ENCODE data around the gene OR8B3.
A peak's percentile ranks its signal among the peaks of the same experiment; 100 is the strongest.
"Not testable (repeated sequence)": the region's sequence is repeated elsewhere in the genome, so short reads cannot be mapped to it uniquely, and the experiment has no call there.

The OR8B3 gene, protein sequence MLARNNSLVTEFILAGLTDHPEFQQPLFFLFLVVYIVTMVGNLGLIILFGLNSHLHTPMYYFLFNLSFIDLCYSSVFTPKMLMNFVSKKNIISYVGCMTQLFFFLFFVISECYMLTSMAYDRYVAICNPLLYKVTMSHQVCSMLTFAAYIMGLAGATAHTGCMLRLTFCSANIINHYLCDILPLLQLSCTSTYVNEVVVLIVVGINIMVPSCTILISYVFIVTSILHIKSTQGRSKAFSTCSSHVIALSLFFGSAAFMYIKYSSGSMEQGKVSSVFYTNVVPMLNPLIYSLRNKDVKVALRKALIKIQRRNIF

DNA sequence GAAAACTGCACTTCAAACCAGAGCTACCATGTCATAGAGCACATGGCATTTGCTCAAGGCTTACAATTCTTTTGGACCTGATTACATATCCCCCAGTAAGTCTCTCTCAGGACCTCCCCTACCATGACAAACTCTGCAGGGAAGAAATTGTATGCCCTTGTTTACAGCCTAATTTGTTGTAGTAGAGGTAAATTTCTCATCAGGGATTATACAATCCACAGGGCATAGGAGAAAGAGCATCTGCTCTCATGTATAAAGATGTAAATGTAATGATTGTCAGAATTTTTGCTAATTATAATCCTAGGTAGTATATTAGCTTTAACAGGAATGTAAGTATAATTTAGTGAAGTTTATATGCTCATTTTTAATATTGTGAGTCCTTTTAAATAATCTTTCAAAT, at the start of gene OR8B3:
TSS of gene OR8B3 (minus strand) at position 101 of the 400 bp plus-strand sequence. CDS start 1,673 bp downstream, outside the sequence.
- DNase-seq = no peak

DNA sequence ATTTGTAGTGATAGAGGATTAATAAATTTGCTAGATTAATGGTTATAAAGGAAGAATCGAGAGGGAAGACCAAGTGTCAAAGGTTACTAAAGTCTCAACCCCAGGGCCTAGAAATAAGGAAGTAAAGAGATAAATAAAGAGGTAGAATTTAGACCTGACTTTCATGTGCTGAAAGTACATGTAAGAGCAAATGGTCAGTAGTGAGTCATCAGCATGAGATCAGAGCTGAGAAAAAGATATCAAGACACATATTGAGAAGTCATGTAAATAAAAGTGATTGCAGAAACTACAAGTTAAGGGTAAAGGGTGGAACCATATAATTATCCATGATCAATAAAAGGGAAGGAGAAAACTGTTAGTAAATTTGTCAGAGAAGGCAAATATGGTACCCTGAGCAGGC, 48.1 kb upstream of the OR8B3 start:
- DNase-seq = no peak

DNA sequence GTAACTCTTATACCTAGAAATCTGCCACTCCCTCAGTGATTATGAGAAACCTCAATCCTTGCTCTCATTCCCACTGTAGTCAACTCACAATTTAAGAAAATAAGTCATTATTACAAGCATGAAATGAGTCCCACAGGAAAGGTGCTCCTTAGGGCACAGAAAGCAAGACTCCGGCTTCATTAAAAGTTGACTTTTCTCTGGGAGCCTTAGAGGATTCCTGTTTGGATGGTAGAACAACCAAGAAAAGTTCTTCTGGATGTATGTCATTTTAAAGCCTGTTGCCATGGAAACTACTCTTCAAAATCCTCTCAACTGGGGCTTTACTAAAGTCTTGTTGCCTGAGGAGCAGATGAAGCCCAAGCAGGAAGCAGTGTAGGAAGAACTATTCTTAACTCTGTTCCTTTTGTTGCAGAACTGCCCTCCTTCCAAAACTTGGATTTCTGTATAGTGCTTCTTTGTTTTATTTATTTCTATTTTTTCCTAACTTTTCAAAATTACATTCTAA, 46.9 kb upstream of the OR8B3 start, which contains the start of gene OR8B8:
TSS of gene OR8B8 (minus strand) at position 51 of the 505 bp plus-strand sequence. CDS start 4,611 bp downstream, outside the sequence.
- no peak for DNase-seq

DNA sequence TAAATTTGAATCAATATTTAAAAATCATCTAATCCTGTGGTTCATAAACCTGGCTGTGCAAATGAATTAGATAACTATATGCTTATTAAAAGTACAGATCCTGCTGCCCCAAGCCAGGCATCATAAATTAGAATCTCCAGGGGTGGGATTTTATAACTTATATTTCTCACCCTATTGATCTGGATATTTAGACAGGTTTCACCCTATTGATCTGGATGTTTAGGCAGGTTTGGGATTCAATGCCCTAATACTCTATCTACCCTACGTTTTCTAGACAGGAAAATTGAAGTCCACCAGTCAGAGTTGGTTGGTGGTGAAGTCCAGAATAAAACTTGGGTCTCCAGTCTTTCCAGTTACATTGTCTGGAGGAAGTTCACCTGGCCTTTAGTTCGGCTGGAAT, 44.0 kb upstream of the OR8B3 start:
- DNase-seq = no peak

DNA sequence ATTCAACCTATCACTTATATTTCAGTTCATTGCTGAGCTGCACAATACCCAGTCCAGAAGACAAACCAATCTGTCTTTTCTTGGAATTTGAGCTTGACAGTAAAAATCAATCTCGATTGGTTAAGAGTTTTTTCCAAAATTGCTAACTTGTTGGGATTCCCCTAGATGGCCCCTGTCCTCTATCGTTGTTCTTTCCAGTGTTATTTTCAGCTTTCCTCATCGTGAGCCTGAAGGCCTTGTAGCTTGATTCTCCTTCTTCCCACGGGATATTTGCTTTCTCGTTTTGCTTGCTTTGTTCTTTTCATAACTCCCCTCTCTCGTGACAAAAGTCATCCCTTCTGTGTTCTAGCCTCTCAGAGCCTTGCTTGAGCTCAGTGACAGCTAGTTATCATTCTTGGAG, 43.6 kb upstream of the OR8B3 start:
- no peak for DNase-seq

DNA sequence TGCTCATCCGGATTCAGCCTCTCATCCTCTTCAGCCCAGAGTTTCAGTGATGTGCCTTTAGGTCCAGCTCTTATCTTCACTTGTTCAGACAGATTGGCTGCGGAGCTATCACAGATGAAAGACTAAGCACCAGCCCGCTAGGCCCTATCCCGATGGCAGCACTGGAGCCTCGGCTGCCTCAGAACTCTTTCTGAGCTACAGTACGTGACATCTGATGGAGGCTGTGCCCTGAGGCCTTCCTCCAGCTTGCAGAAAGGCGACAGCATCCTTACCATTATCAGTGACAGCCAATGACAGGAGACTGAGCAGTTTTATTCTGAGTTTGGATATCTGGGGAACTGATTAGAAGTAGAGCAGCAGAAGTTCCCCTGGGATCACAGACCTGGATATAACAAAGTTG, 42.7 kb upstream of the OR8B3 start:
- no peak for DNase-seq

DNA sequence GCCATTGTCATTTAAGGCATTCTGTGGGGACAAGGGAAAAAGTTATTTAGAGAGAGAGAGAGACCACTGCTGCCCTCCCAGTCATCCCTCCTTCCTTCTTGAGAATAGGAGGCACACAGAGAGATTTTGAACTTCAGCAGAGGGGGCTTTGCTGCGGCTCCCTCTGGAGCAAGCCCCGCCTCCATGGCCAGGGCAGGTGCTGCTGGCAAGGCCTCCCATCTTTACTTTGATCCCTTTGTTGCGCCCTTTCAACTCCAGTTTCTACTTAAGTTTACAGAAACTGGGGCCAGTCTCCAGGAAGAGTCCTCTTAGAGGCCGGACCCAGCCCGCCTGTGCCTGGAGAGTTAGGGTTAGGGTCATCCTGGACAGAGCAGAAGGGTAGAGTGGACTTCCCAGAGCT, 42.3 kb upstream of the OR8B3 start:
- no peak for DNase-seq

DNA sequence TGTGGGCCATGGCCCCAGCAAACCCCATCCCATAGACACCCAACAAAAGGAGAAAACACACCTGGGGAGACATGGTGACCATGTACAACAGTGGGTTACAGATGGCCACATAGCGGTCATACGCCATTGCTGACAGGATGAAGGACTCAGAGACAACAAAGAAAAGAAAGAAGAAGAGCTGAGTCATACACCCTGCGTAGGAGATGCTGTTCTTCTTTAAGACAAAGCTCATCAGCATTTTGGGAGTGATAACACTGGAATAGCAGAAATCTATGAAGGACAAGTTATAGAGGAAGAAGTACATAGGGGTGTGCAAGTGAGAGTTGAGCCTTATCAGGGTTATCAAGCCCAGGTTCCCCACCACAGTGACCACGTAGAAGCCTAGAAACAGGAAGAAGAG, 41.8 kb upstream of the OR8B3 start:
- no peak for DNase-seq

DNA sequence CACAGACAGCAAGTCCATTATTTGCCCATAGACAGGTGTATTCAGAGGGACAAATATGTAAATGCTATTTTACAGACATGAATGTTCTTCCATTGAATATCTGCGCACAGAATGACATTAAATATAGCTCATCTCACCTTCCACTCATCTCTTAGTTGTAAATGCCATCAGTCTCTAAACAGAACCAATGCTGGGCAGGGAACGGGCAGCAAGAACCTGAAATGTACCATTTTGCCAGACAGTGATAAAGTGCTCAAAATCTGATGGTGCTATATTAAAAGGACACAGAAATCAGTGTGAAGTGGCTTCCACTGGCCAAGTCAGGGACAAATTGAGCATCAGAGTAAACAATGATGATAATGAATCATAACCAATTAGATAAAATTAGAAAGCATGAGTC, 35.9 kb upstream of the OR8B3 start:
- no peak for DNase-seq

DNA sequence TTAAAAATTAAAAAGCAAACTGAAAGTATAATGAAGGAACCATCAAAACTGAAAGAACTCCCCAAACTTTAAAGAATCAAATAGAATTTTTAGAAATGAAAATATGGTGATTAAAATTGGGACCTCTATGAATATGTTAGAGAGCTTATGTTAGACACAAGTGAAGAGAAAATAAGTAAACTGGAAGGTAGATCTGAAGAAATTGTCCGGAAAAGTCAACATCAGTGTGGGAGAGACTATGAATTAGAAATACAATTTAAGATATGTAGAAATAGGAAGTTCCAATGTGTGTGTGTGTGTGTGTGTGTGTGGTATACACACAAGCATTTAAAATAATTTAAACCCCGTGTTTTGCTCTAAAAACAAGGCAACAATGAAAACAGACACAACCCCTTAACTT, 30.8 kb upstream of the OR8B3 start:
- no peak for DNase-seq

DNA sequence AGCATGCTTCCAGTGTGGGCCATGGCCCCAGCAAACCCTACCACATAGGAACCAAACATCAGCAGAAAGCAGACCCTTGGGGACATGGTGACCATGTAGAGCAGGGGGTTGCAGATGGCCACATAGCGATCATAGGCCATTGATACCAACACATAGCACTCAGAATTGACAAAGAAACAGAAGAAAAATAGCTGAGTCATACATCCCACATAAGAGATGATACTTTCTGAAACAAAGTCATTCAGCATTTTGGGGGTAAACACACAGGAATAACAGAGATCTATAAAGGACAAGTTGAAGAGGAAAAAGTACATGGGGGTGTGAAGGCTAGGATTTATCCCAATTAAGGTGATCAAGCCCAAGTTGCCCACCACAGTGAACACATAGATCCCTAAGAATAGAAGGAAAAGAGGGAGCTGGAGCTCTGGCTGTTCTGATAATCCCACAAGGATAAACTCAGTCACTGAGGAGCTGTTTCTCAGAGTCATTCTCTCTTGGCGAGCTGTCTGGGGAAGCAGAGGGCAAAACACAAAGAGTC, 25.6 kb upstream of the OR8B3 start, which contains the start of gene OR8B4:
TSS of gene OR8B4 (minus strand) at position 488 of the 538 bp plus-strand sequence. CDS start at position 488, 0 bp downstream.
- no peak for DNase-seq

DNA sequence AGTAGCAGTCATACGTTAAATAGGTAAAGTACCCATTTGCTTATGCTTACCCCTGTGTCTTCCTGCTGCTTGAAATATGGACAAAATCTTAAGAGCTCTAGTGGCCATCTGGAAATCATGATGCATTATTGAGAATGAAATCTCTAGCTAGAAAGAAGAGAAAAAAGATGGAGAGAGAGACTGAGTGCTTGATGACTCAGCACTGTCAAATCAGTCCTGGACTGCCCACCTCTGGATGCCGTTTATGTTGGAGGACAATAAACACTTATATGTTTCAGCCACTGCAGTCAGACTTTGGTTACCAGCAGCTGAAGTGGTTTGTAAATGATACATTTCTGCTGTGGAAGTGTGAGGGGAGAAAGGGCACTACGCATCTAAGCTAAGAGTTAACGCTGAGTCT, 22.2 kb upstream of the OR8B3 start:
- DNase-seq = no peak

DNA sequence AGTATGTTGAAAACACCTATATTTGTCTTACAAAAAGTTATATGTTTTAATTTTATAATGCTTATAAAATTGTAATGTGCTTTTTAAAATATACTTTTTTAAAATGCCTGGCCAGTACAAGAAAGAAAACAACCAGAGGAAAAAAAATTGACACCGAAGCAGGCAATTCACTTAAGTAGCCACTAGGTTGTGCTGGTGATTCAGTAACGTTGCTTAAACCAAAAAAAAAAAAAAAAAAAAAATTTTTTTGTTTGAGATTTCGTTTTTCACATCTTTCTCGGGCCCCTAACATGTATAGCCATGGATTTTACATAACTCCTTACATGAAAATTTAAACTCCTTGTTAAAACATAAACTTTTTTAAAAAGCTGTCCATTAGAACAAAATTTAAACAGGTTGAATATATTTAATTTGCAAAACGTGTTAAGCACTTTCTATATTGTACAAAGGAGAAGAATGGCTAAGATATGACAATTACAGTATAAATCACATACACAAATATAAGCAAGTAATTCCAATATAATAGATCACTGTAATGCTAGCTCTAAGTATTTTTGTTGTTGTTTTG, 16.6 kb upstream of the OR8B3 start:
- DNase-seq = no peak

DNA sequence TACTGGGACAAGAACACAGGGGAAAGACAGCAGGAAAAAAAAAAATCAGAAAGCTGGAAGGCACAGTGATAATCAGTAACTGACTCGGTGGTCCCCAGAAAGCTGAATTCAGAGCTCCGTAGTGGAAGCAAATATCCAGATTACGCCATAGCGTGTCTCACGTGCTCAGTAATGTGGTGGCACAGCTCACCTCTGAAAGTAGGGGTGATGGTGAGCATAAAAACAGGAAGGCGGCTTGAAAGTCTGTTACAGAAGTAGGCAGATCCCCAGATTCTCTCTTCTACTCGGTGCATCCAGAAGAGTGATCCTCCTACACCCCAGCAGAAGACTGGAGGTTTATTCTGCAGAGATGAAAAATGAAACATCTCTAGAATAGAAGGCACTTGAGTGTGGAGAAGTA, 11.1 kb upstream of the OR8B3 start:
- no peak for DNase-seq

DNA sequence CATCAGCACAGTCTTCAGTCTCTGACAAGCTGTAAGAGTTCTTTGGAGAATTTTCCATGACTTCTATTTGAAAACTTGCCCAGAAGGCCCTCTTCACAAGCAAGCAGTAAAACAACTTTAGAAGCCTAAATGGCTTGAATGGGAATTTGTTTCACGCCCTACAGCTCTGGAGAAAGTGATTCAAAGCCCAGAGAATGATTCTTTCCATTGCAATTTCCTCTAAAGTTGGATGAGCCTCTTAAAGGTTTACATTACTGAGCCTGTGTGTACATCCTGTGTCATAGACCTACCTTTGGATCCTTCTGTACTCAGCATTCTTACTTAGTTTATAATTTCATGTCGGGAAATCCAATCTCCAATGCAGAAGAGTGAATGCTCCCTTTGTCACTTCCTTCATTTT, 6.8 kb upstream of the OR8B3 start:
- DNase-seq = no peak

DNA sequence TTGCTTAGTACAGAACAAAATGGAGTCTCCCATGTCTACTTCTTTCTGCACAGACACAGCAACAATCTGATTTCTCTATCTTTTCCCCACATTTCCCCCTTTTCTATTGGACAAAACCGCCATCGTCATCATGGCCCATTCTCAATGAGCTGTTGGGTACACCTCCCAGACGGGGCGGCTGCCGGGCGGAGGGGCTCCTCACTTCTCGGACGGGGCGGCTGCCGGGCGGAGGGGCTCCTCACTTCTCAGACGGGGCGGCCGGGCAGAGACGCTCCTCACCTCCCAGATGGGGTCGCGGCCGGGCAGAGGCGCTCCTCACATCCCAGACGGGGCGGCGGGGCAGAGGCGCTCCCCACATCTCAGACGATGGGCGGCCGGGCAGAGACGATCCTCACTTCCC, 4.4 kb upstream of the OR8B3 start:
- DNase-seq = not testable (repeated sequence)

DNA sequence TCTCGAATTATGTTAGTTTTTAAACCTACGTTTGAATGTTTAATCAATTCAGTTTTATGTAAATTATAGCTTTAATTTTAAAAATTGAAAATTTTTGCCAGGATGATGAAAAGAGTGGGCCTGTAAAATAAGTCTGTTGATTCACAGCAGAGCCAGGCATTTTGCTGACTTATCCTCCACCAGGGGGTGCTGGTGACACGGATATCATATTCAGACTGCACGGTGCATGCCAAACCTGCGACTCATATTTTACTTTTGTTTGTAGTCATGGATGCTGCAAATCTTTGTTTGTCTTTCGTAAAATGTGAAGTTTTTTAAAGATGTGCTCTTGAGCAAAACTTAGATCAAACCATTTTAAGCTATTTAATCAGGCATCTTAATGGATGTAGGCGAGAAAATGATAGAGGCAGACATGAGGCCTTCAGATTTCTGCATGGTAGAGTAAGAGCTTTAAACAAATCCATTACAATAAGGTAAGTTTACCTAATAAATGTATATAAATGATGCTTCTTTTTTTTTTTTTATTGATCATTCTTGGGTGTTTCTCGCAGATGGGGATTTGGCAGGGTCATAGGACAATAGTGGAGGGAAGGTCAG, 3.6 kb upstream of the OR8B3 start:
- DNase-seq = peak; percentile 29

DNA sequence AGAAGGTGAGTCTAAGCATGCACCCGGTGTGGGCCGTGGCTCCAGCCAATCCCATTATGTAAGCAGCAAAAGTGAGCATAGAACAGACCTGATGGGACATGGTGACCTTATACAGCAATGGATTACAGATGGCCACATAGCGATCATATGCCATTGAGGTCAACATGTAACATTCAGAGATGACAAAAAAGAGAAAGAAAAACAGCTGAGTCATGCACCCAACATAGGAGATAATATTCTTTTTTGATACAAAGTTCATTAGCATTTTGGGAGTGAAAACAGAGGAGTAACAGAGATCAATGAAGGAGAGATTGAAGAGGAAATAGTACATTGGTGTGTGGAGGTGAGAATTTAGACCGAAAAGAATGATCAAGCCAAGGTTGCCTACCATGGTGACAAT, 2.0 kb downstream of the OR8B3 start:
- DNase-seq = not testable (repeated sequence)

DNA sequence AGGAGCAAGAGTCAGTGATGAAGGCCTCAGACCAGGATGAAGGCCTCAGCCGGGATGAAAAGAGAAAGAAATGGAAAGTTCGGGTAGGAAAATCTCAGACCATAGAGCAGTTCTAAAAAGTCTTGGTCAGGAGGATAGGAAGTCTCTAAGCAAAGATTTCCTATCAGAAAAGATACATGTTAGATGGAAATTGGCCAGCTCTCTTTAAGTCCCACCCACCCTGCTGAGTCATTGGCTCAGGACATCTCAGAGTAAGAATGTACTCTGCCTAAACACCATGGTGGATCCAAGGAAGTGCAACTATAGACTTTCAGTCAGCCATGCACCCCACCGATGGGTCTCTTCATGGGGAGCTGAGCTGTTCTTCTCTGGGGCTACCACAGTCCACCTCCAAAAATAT, 4.4 kb downstream of the OR8B3 start:
- DNase-seq = no peak

DNA sequence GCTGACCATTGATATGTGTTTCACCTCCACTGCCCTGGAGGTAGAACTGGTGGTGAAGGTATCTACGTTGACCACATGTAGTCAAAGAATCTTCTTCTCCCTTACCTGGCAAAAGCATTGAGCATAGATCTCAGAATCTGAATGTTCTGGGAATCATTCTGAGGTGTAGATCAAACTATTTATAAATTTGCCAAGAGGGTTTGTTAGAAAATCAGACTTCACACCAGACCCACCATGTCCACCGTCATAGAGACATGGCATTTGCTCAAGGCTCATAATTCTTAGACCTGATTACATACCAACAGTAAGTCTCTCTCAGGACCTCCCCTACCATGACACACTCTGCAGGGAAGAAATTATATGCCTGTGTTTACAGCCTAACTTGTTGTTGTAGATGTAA, 14.4 kb downstream of the OR8B3 start, which contains the start of gene OR8B2:
TSS of gene OR8B2 (minus strand) at position 101 of the 400 bp plus-strand sequence. CDS start 1,156 bp downstream, outside the sequence.
- no peak for DNase-seq

DNA sequence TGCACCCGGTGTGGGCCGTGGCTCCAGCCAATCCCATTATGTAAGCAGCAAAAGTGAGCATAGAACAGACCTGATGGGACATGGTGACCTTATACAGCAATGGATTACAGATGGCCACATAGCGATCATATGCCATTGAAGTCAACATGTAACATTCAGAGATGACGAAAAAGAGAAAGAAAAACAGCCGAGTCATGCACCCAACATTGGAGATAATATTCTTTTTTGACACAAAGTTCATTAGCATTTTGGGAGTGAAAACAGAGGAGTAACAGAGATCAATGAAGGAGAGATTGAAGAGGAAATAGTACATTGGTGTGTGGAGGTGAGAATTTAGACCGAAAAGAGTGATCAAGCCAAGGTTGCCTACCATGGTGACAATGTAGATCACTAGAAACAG, 16.0 kb downstream of the OR8B3 start:
- not testable (repeated sequence) for DNase-seq

DNA sequence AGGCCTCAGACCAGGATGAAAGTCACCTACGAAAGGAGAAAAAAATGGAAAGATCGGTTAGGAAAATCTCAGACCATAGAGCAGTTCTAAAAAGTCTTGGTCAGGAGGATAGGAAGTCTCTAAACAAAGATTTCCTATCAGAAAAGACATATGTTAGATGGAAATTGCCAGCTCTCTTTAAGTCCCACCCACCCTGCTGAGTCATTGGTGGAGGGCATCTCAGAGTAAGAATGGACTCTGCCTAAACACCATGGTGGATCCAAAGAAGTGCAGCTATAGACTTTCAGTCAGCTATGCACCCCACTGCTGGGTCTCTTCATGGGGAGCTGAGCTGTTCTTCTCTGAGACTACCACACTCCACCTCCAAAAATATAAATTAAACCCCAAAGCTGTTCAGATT, 18.2 kb downstream of the OR8B3 start:
- DNase-seq = no peak

DNA sequence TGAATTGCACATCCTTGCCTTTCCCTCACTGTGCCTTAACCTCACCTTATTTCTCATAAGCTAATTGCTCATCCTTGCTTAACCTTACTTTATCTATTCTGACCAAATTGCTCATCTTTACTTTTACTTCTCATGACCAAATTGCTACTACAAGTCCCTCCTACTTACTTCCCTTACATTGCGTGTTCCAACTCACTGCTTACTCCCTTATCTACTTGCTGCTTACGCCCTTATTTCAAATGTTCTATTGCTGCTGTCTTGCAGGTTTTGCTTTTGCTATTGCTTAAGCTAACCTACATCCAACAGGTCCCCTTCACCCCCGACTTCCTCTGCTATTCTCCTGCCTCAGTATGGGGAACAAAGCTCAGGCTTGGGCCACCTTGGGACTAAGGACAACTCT, 22.5 kb downstream of the OR8B3 start:
- no peak for DNase-seq

DNA sequence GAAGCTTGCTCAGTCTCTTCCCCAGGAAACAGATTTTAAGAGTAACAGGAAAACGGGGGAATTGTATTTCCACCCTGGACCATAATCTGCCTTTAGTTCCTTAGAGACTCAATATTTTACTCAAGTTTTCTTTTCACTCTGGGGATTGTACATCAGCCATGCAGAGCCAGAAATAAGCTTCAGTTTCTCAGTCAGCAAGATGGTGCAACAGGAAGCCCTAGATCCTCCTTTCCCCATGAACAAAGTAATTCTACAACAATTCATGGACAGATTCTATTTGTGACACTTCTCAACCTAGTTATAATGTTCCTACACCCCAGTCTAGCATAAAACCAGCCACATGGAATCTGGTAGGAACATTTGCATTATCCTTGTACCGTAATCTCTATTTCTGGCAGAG, 39.3 kb downstream of the OR8B3 start:
- DNase-seq = no peak
